ENCODE measurements around the gene PPP1R9B. TPM values are rescaled to one million over a fixed set of nuclear protein-coding genes. Genes with fewer than 3 reads are reported as not detected.
A peak's percentile ranks its signal among the peaks of the same experiment; 100 is the strongest.

Gene PPP1R9B
- total RNA-seq, 4 donors from 2014 or later: 28.4 to 54.9 (median 36.9) TPM

DNA sequence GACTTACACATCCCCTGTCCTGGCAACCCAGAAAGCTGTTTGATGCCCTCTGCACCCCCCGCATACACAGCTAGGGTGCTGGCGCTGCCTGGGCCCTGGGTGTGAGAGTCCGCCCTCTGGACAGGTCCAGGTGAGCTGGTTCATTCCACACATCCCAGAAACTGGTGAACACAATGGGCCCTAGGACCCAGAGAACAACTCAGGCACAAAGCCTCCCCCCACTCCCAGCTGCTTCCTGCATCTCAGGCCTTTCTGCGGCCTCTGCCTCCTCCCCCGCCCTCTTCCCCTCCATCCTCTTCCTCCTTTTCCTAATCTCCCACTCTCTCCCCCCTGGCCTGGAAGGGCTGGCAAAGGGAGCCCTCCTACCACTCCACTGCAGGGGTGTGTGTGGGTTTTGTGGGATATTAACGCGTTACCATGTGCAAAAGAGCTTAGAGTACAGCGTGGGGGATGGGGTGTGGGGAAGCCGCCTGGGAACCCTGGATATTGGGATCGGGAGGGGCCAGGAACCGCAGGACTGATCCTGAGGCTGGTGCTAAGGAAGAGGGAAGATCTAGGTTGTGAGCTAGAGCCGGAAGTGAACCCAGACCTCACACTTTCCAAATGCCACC, 1.6 kb upstream of the PPP1R9B start:
- H3K4me1 ChIP-seq: peaks cover 0 to 73% (median 25%) of the 10 kb centered on the region in 4 donors
- TF ChIP-seq, protein P1, sequence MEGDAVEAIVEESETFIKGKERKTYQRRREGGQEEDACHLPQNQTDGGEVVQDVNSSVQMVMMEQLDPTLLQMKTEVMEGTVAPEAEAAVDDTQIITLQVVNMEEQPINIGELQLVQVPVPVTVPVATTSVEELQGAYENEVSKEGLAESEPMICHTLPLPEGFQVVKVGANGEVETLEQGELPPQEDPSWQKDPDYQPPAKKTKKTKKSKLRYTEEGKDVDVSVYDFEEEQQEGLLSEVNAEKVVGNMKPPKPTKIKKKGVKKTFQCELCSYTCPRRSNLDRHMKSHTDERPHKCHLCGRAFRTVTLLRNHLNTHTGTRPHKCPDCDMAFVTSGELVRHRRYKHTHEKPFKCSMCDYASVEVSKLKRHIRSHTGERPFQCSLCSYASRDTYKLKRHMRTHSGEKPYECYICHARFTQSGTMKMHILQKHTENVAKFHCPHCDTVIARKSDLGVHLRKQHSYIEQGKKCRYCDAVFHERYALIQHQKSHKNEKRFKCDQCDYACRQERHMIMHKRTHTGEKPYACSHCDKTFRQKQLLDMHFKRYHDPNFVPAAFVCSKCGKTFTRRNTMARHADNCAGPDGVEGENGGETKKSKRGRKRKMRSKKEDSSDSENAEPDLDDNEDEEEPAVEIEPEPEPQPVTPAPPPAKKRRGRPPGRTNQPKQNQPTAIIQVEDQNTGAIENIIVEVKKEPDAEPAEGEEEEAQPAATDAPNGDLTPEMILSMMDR (IDR thresholded peaks at IDR 0.05): peak in 1 of 5 experiments; percentile 45
- TF ChIP-seq POLR2A (IDR thresholded peaks at IDR 0.05) (peak in 1 of 2 donors; percentile 15), EP300 (IDR thresholded peaks at IDR 0.05) (peak in 1 of 2 donors; percentile 73)
- H3K27ac ChIP-seq: peak overlapping the region; percentile 81 to 94 (median 90)
- peak; percentile 58 to 85 for DNase-seq (ENCODE audit: low spot score in 2 of 2)
- no peaks in the 10 kb centered on the region for H3K36me3 ChIP-seq
- H3K9me3 ChIP-seq: no peaks in the 10 kb centered on the region
- H3K27me3 ChIP-seq: no peaks in the 10 kb centered on the region
- peak overlapping the region; percentile 72 to 96 (median 93) for H3K4me3 ChIP-seq
- WGBS, 2 donors: 1 to 4% methylated on average over 12 of the region's 12 CpGs

DNA sequence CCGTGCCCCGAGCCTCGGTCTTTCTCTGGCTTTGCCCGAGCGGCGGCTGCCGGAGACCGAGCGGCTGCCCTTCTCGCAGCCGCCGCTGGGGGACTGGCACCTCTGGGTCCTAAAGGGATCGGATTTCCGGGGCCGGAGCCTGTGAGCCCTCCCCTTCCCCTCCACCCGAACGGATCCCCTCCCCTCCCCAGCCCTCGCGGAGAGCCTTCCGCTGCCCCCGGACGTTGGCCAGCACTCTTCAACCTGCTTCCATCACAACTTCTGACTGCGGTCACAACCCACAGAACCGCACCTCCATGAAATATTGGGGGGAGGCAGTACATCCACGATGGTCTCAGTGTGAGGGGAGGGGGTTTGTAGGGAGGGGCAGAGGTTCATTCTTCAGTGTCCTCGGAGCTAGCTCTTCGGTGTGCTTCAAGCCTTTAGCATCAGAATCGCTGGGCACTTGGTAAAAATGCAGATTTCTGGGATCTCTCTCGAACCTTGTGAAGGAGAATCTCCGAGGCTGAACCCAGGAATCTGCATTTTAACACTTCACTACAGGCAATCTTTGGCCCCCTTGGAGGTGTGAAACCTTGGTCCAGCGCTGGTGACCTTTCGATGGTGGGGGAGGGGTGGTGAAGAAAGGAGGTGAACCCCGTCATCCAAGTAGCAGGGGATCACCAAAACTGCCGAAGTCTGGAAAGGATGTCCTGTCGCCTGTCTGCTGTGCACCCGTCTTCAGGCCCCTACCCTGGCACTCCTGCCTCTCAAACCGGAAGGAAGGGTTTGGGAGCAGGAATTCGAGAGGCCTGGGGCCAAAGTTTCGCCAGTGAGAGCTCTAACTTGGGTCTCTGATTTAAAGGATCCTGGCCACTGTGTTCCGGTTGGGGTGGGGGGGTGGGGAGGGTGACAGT, 812 bp upstream of the PPP1R9B start:
- Histone ChIP-seq H3K36me3 (no peaks in the 10 kb centered on the region), H3K4me3 (peak overlapping the region; percentile 72 to 96 (median 93)), H3K27ac (peak overlapping the region; percentile 81 to 94 (median 90)), H3K27me3 (no peaks in the 10 kb centered on the region), H3K9me3 (no peaks in the 10 kb centered on the region), H3K4me1 (peaks cover 0 to 81% (median 33%) of the 10 kb centered on the region in 4 donors)
- TF ChIP-seq, protein P1 (IDR thresholded peaks at IDR 0.05): peak; percentile 66 to 81 (median 73)
- TF ChIP-seq EP300 (IDR thresholded peaks at IDR 0.05): peak in 1 of 2 donors; percentile 76
- TF ChIP-seq POLR2A (IDR thresholded peaks at IDR 0.05): peak; percentile 39 to 56
- peak; percentile 74 to 82 for DNase-seq (ENCODE audit: low spot score in 2 of 2)
- WGBS, 2 donors: 0% methylated on average over 30 to 39 of the region's 40 CpGs

DNA sequence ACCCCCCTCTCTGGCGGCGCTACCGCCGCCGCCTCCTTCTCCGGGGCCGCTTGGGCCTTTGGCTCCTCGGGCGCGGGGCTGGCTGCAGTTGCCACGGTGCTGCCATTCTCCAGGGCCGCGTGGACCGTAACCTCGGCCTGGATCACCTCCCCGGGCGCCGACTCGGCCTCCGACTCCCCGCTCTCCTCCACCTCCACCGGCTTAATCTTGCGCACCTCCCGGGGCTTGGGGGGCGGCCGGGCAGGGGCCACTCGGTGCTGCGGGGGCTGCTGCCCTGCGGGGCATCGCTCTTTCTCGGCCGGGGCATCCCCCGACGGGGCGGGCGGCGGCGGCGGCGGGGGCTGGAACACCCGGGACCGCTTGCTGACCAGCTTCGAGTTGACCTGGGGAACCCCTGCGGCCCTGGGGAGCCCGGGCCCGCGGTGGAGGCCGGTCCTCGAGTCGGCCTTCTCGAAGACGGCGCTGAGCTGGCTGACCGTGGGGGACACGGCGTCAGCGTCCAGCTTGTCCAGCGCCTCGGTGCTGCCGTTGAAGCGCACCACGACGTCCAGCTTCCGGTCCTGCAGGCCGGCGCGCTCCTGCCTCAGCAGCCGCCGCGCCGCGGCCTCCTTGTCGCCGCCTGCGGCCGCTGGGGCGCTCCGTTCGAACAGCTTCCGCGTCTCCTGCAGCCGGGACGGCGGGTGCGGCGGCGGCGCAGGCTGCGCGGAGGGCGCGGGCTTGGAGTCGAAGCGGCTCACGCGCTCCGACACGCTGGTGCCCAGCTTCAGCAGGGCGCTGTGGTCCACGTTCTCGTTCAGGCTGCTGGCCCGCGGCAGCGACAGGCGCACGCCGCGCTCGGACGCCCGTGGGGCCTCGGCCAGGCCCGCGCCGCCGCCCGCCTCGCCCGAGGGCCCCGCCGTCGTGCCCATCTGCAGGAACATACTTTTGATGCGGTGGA, 792 bp downstream of the PPP1R9B start:
- Histone ChIP-seq H3K27ac (peak overlapping the region; percentile 81 to 94 (median 90)), H3K9me3 (no peaks in the 10 kb centered on the region), H3K4me1 (peaks cover 0 to 83% (median 42%) of the 10 kb centered on the region in 4 donors), H3K27me3 (no peaks in the 10 kb centered on the region), H3K36me3 (peaks cover 0 to 3% (median 0%) of the 10 kb centered on the region in 3 donors), H3K4me3 (peak overlapping the region; percentile 72 to 96 (median 93))
- no peak for DNase-seq (ENCODE audit: low spot score in 2 of 2)
- 0 to 1% methylated on average over 23 to 48 of the region's 123 CpGs for WGBS, 2 donors
- TF ChIP-seq POLR2A (IDR thresholded peaks at IDR 0.05): no peak
- TF ChIP-seq, protein P1 (IDR thresholded peaks at IDR 0.05): peak in 4 of 5 experiments; percentile 10 to 51 (median 26)

DNA sequence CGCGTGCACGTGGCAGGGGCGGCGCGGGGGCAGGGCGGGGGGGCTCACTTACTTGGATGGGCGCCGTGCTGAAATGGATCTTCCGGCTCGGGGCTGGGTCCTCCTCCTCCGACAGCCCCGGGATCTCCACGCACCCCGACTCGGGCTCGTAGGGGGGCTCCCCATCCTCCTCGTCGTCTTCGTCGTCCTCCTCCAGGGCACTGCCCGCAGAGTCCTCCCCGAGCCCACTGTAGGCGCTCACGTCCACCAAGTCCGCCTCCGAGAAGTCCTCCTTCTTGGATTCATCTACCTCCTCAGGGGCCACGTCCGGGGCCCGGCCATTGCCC, 1.4 kb downstream of the PPP1R9B start:
- peaks cover 0 to 83% (median 43%) of the 10 kb centered on the region in 4 donors for H3K4me1 ChIP-seq
- no peaks in the 10 kb centered on the region for H3K27me3 ChIP-seq
- TF ChIP-seq POLR2A (IDR thresholded peaks at IDR 0.05) (no peak), EP300 (IDR thresholded peaks at IDR 0.05) (no peak)
- TF ChIP-seq, protein P1 (IDR thresholded peaks at IDR 0.05): no peak
- no peaks in the 10 kb centered on the region for H3K9me3 ChIP-seq
- WGBS, 2 donors: 0 to 1% methylated on average over 13 to 25 of the region's 30 CpGs
- H3K4me3 ChIP-seq: peak overlapping the region; percentile 72 to 96 (median 93)
- no peak for DNase-seq (ENCODE audit: low spot score in 2 of 2)
- peaks cover 0 to 10% (median 0%) of the 10 kb centered on the region in 3 donors for H3K36me3 ChIP-seq
- peak overlapping the region; percentile 81 to 94 (median 90) for H3K27ac ChIP-seq

All from tibial nerve (tissue), 4 donors.